GM12878 (cell line): ENCODE data around the gene RCAN2. TPM values are rescaled to one million over a fixed set of nuclear protein-coding genes. Genes with fewer than 3 reads are reported as not detected.

Experiments
- ATAC-seq: fragments of 200-7000 bp; cut with Tn5 transposase; 3 replicates; pipeline ENCODE4 v1.9.1; 2020; ENCODE audit warnings: mild to moderate bottlenecking, moderate library complexity
- BruUV-seq: library from RNA; stranded (reverse); fragments of 400-500 nt; replicated peaks from 2 replicates; lab custom pipeline; 2021; lab: Mats Ljungman, UMichigan
- CTCF ChIA-PET: fragments of 300-600 bp; sonication (Branson Sonifier 250); formaldehyde crosslinking; extraction: SDS; loops from one replicate; lab custom pipeline; 2021; ENCODE audit warnings: inconsistent platforms; lab: Yijun Ruan, JAX
- POLR2A ChIA-PET: fragments of 350-600 bp; formaldehyde crosslinking; extraction: SDS; loops from one replicate; lab custom pipeline; 2021; ENCODE audit warnings: inconsistent platforms; lab: Charles Lee
- RAD21 ChIA-PET: fragments of 300-600 bp; sonication (Branson Sonifier 250); formaldehyde crosslinking; loops from one replicate; lab custom pipeline; 2023; ENCODE audit warnings: antibody characterized with exemption; ENCODE audit not compliant: unreplicated experiment; lab: Charles Lee
- SMC1A ChIA-PET: fragments of 300-600 bp; sonication (Branson Sonifier 250); formaldehyde crosslinking; loops from one replicate; lab custom pipeline; 2023; ENCODE audit not compliant: unreplicated experiment, uncharacterized antibody; lab: Charles Lee
- DNase-seq: peaks from one replicate; pipeline ENCODE4 v3.0.0-alpha.2; 2011; ENCODE audit warnings: low read depth, low spot score
- FAIRE-seq: peaks from 3 replicates; lab custom pipeline; 2011; peaks lifted over from hg19 to GRCh38; lab: Jason Lieb, UNC
- H2AFZ ChIP-seq: 2 replicates; pipeline ENCODE4 v1.6.0; 2011; ENCODE audit warnings: low read depth, low read length, control low read depth; ENCODE audit not compliant: control insufficient read depth
- H3K27ac ChIP-seq: 2 replicates; pipeline ENCODE4 v1.5.1; 2011; ENCODE audit warnings: control low read depth; ENCODE audit not compliant: control insufficient read depth, insufficient read depth
- H3K27me3 ChIP-seq, 2 experiments: replicated peaks in 1 of 2; 2 replicates each; pipeline versions ENCODE4 v1.6.0 to v1.6.1; 2011; ENCODE audit warnings: low read length in 1 of 2; ENCODE audit not compliant: control insufficient read depth in 2 of 2, insufficient read depth in 2 of 2
- H3K36me3 ChIP-seq, 2 experiments: 2 replicates each; pipeline ENCODE4 v1.5.1; 2011; ENCODE audit warnings: low read length in 1 of 2; ENCODE audit not compliant: control insufficient read depth in 2 of 2, insufficient read depth in 2 of 2
- H3K4me1 ChIP-seq: 2 replicates; pipeline ENCODE4 v1.6.1; 2011; ENCODE audit warnings: mild to moderate bottlenecking, low read length, moderate library complexity, mixed read lengths; ENCODE audit not compliant: control insufficient read depth, insufficient read depth
- H3K4me2 ChIP-seq: 2 replicates; pipeline ENCODE4 v1.6.0; 2011; ENCODE audit warnings: control low read depth; ENCODE audit not compliant: control insufficient read depth, insufficient read depth
- H3K4me3 ChIP-seq: fragments of 200-600 bp; sonication (generic); 2 replicates; pipeline ENCODE4 v1.5.1; 2016
- H3K79me2 ChIP-seq: 2 replicates; pipeline ENCODE4 v1.6.0; 2011; ENCODE audit warnings: low read length; ENCODE audit not compliant: control insufficient read depth, insufficient read depth
- H3K9ac ChIP-seq: 2 replicates; pipeline ENCODE4 v1.8.0; 2011; ENCODE audit warnings: low read length, control low read depth, mixed read lengths; ENCODE audit not compliant: control insufficient read depth, insufficient read depth
- H3K9me3 ChIP-seq: replicated peaks from 3 replicates; pipeline ENCODE4 v1.5.1; 2011; ENCODE audit warnings: mild to moderate bottlenecking, low read length; ENCODE audit not compliant: control insufficient read depth, insufficient read depth
- H4K20me1 ChIP-seq: 2 replicates; pipeline ENCODE4 v1.6.0; 2011; ENCODE audit not compliant: control insufficient read depth, insufficient read depth
- ESRRA ChIP-seq: IDR thresholded peaks from 2 replicates; pipeline ENCODE4 v1.6.1; 2012; ENCODE audit warnings: mild to moderate bottlenecking, low read length, improper control_type of control experiment
- FOS ChIP-seq: IDR thresholded peaks from 3 replicates; pipeline ENCODE4 v1.6.1; 2011; ENCODE audit warnings: borderline replicate concordance; ENCODE audit not compliant: insufficient read length; ENCODE audit errors: extremely low read depth
- JUNB ChIP-seq: IDR thresholded peaks from 2 replicates; pipeline ENCODE4 v1.6.1; 2016; ENCODE audit warnings: antibody characterized with exemption, mild to moderate bottlenecking
- NR2C2 ChIP-seq: IDR thresholded peaks from 2 replicates; pipeline ENCODE4 v1.6.1; 2011; ENCODE audit warnings: borderline replicate concordance, low read depth; ENCODE audit not compliant: control insufficient read depth, insufficient read length
- RUNX3 ChIP-seq: IDR thresholded peaks from 2 replicates; pipeline ENCODE4 v1.6.1; 2012; ENCODE audit warnings: low read length, inconsistent platforms
- SP1 ChIP-seq: IDR thresholded peaks from one replicate; pipeline ENCODE4 v1.6.1; 2011; ENCODE audit warnings: low read depth, low read length
- TAF1 ChIP-seq: IDR thresholded peaks from 2 replicates; pipeline ENCODE4 v1.6.1; 2011; ENCODE audit warnings: mild to moderate bottlenecking, low read depth, low read length, borderline replicate concordance
- TCF12 ChIP-seq: IDR thresholded peaks from 2 replicates; pipeline ENCODE4 v1.6.1; 2011; ENCODE audit warnings: low read depth, mild to moderate bottlenecking, low read length
- ZBTB40 ChIP-seq: fragments of 450-650 bp; IDR thresholded peaks from 2 replicates; pipeline ENCODE4 v1.6.1; 2016; ENCODE audit warnings: mild to moderate bottlenecking, moderate library complexity, borderline replicate concordance
- ZNF274 ChIP-seq: IDR thresholded peaks from one replicate; pipeline ENCODE4 v1.8.0; 2011; ENCODE audit not compliant: insufficient read length, insufficient read depth
- WGBS: methylation state at CpG from one replicate; pipeline ENCODE4 v1.1.6; 2016; ENCODE audit warnings: low lambda C conversion rate; ENCODE audit not compliant: insufficient replicate concordance, insufficient coverage; ENCODE audit errors: missing lambda C conversion rate; 5-methylcytosine and 5-hydroxymethylcytosine counted together
- in situ Hi-C: fragments of 300-500 bp; cut with MboI; formaldehyde crosslinking; loops from 9 replicates; pipeline ENCODE4 v1.14.3; 2018; ENCODE audit warnings: mixed read lengths
- intact Hi-C: fragments of 100-400 bp; cut with micrococcal nuclease; formaldehyde crosslinking; loops from one replicate; pipeline ENCODE4 v1.14.2; 2022; ENCODE audit not compliant: unreplicated experiment
- polyA plus RNA-seq, 11 experiments: library from polyadenylated mRNA; depleted of rRNA in 4 of 11; unstranded in 6 of 11; stranded (reverse) in 5 of 11; fragments of >200 nt; fragmentation: Nextera tagmentation in 4 of 11; fragmentation: Illumina TruSeq in 1 of 11; extraction: Ambion mirVana in 4 of 11; extraction: Trizol in 1 of 11; gene quantifications; 1 replicate in 1 of 11; 2 replicates in 10 of 11; pipeline versions ENCODE4 v1.2.1 to v1.2.3, GENCODE V29; 2011 to 2016; ENCODE audit warnings: inconsistent platforms in 2 of 11, missing spikeins in 2 of 11, low read depth in 1 of 11
- total RNA-seq, 4 experiments: library from RNA; depleted of rRNA in 3 of 4; stranded (reverse); fragments of >200 nt in 3 of 4; fragmentation: Illumina TruSeq in 1 of 4; extraction: Trizol in 1 of 4; gene quantifications; 2 replicates each; pipeline versions ENCODE4 v1.2.1 to v1.2.3, GENCODE V29; 2013 to 2021

Gene RCAN2
- total and polyA plus RNA-seq, 10 of the 15 experiments (the other 5 are each of a cell fraction or from before 2014, with no cell fraction given), result 0.06 TPM; not detected in 9

DNA sequence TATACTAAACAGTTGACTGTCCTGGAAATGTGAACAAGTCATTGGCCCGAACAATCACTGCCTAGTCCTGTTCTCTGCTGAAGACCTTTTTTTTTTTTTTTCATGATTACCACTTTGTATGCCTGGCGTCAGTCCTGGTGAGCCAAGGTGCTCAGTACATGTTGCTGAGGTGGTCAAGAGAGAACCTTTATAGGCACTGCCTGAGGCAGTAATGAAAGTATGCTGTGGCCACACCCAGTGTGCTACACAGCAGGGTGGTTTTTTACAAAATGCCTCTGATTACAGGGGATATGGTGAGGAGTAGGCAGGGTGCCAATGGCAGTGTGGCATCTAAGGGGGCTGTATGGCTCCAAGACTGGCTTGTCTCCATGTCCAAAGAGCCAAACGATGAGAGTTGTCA lies 185.4 kb downstream of the RCAN2 start:
- FAIRE-seq (no peak), ATAC-seq (no peak), DNase-seq (no peak)
- no TSS peak for BruUV-seq
- H3K4me2 ChIP-seq, result no peak overlapping the region
- no peak overlapping the region for H3K4me3 ChIP-seq
- no peaks in the 10 kb centered on the region for H4K20me1 ChIP-seq
- H2AFZ ChIP-seq, result no peak overlapping the region
- ChIA-PET POLR2A (no interaction called here), SMC1A (interaction anchor here (0.5 kb wide), 1 partner anchor 11 kb away, joined by 4 read pairs; no protein-coding TSS in a partner anchor), RAD21 (no interaction called here), CTCF (interaction anchor here (0.6 kb wide), 1 partner anchor 34 kb away, joined by 3 read pairs; no protein-coding TSS in a partner anchor)
- no peaks in the 10 kb centered on the region for H3K36me3 ChIP-seq
- no peaks in the 10 kb centered on the region for H3K79me2 ChIP-seq
- H3K9ac ChIP-seq, result no peak overlapping the region
- no peak overlapping the region for H3K27ac ChIP-seq
- in situ Hi-C loops, result no loop called here
- no peaks in the 10 kb centered on the region; a peak in 1 of 4 replicates for H3K27me3 ChIP-seq
- H3K9me3 ChIP-seq, result no peaks in the 10 kb centered on the region
- intact Hi-C loops, result no loop called here
- H3K4me1 ChIP-seq, result no peaks in the 10 kb centered on the region
- TF ChIP-seq TAF1 (no peak), TCF12 (no peak), ZBTB40 (no peak), JUNB (no peak), FOS (no peak), RUNX3 (no peak), ZNF274 (no peak), SP1 (no peak), ESRRA (no peak), NR2C2 (no peak)
- 65% methylated on average over 3 of the region's 3 CpGs for WGBS
